ENCODE data around the gene LTBP3.

LTBP3 gene

DNA sequence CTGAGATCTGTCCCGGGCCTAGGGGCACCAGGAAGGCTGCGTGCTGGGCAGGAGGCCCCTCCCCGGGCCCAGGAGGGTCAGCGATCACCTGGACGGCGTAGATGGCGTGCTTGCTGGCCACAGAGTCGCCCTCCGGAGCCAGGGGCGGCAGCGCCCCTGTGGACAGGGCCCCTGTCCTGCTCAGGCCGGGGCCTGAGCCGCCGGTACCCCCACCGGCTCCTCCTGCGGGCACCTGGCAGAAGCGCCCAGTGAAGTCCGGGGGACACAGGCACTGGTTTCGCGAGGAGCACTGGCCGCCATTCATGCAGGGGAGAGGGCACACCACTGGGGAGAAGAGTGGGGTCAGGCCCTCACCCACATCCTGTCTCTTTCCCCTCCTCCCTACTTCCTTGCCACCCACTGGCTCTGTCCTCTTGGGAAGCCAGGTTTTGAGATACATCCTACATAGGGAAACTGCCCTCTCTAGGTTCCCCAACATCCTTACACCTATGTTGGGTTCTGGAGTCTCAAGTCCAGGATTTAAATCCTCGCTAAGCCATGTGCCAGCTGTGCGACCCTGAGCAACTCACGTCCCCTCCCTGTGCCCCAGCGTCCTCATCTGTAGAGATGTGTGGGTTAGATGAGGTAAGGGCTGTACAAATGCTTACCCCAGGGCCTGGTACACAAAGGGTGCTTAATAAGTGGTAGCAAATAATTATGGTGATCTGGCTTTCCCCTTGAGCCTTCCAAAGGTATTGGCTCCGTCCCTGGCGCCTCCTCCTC is 3.9 kb downstream of the LTBP3 start:
- DNase-seq (ENCODE audit: low read depth in 2 of 2) = no peak

- DNase-seq (ENCODE audit: low read depth in 2 of 2) = no peak
Measured at GRCh38 chr11:65553301-65554001, 4.7 kb downstream of the LTBP3 start.

DNA sequence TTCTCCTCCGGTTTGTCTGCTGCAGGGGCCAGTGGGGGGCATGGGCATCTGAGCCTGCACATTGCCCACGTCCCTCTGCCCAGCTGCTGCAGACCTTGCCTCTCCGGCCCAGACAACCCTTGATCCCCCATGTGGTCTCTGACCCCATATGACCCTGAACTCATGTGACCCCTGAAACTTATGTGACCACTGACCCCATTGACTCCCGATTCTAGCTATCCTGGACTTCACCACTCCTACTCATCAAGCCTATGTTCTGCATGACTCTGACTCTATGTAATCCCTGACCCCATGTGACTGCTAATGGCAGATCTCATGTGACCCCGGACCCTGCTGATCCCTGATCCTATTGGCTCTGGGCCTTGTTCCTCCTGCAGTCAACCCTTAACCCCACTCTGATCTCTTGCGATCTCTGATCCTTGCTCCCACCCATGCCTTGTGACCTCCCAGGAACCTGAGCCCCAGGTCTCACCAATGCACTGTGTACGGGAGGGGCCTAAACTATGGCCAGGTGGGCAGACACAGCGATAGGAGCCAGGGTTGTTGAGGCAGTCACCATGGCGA is 5.7 kb downstream of the LTBP3 start:
- DNase-seq (ENCODE audit: low read depth in 2 of 2) = no peak

- no peak for DNase-seq (ENCODE audit: low read depth in 2 of 2)
Measured at GRCh38 chr11:65551572-65552387, 6.4 kb downstream of the LTBP3 start.

GRCh38 chr11:65549096-65549495 is 9.1 kb downstream of the LTBP3 start:
- DNase-seq (ENCODE audit: low read depth in 2 of 2) = no peak

- no peak for DNase-seq (ENCODE audit: low read depth in 2 of 2)
Measured at GRCh38 chr11:65548395-65548794, 9.8 kb downstream of the LTBP3 start.

DNA sequence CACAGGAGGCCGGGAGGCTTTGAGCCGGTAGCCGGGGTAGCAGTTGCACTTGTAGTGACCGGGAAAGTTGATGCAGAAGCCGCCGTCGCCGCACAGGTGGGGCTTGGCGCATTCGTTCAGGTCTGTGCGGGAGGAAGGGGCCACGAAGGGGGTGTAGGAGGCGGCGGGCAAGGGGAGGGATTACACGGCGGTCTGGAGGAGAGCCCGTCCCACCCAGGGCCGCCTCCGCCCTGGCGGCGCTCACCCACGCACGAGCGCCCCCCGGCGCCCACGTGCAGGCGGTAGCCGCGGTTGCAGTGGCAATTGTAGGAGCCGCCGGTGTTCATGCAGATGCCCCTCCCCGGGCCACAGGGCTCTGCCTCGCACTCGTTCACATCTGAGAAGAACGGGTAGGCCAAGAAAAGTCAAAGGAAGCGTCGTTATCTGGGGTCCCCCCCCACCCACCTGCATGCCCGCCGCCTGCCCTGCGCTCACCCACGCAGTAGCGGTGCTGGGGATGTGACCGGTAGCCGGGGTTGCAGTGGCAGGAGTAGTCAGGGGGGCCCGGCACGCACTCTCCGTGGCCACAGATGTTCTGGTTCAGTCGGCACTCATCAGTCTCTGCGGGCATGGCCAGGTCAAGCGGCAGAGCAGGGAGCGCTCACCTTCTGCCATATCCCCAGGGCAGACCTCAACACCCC is 10.6 kb downstream of the LTBP3 start:
- no peak for DNase-seq (ENCODE audit: low read depth in 2 of 2)

GRCh38 chr11:65546217-65546958 is 11.8 kb downstream of the LTBP3 start:
- peak; percentile 98 to 99 for DNase-seq (ENCODE audit: low read depth in 2 of 2)

GRCh38 chr11:65545853-65546216 is 12.3 kb downstream of the LTBP3 start:
- DNase-seq (ENCODE audit: low read depth in 2 of 2) = no peak

DNA sequence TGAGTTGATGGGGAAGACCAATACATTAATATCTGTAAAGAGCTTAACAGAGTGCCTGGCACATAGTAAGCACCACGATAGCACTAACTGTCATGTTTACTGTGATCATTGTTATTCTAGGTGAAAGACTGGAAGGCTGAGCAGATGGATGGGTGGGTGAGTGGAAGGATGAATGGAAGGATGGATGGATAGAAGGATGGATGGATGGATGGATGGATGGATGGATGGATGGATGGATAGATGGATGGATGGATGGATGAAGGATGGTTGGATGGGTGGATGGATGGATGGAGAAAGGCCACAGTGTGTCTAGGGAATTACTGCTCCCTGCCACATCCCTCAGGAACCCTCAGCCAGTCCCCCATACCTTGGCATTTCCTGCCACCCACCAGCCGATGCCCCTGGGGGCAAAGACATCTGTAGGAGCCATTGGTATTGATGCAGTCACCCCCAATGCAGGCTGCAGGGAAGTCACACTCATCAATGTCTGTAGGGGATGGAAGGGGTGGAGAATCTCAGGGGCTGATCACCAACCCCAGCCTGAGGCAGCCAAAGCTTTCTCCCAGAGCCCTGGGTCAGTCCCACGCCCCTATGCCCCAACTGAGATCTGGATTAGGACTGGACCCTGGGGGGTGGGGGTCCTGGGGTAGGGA is 15.3 kb downstream of the LTBP3 start:
- no peak for DNase-seq (ENCODE audit: low read depth in 2 of 2)

DNA sequence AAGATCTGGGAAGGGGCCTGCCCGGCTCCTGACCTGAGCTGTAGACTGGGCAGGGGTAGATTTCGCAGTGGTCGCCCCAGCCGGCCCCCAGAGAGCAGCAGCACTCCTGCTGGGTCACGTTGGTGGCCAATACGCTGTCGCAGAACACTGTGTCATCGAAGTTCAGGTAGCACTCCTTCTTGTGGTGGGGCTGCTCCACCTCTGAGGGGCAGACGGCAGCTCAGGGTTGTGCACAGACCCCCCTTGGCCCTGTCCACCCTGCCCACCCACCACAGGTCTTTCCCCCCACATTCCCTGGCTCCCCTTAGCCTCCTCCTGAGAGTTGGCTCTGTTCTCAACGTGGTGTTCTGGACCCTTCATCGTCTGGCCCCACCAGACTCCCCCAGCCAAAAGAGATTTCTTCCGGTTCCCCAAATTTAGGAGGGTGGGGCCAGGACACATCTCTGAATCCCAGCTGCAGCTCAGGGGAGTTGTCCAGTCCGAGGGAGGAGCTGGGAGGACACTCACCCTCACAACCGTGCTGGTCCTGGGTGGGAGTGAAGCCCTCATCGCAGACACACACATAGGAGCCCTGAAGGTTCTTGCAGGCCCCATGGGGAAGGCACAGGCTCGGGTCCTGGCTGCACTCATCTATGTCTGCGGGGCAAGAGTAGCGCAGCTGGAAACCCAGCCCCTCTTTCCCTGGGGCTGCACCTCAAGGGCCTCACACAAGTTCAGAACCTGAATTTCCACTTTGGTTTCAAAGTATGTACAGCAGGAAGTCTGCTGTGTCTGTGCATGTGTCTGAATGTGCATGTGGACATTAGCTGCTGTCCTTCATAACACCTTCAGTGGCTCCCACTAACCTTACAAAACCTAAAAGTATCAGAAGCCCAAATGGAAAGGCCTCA is 16.8 kb downstream of the LTBP3 start:
- no peak for DNase-seq (ENCODE audit: low read depth in 2 of 2)

- peak; percentile 73 to 74 for DNase-seq (ENCODE audit: low read depth in 2 of 2)
Measured at GRCh38 chr11:65540290-65541092, 17.7 kb downstream of the LTBP3 start.

DNA sequence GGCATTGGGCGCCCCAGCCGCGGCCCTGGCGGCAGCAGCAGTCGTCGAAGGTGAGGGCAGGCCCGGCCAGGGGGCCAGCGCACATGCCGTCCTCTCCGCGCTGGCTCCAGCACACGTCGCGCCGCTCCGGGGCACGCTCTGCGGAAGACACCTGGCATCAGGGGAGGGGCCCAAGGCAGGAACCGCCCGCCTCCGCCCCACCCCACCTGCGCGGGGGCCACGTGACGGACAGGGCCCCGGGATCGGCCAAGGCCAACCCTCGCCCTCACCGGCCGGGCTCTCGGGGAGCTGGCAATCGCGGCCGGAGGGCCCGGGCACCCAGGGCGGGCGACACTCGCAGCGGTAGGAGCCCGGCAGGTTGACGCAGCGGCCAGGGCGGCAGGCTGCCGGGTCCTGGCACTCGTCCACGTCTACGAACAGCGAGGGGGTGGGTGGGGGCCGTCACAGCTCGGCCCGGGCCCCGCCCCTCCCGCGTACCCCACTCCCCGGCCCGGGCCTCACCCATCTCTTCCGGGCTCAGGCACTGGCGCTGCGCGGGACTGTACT is 18.3 kb downstream of the LTBP3 start:
- DNase-seq (ENCODE audit: low read depth in 2 of 2) = peak in 1 of 2 donors; percentile 61

GRCh38 chr11:65538915-65539743 is 19.0 kb downstream of the LTBP3 start:
- DNase-seq (ENCODE audit: low read depth in 2 of 2) = no peak

GRCh38 chr11:65538232-65538914 is 19.8 kb downstream of the LTBP3 start:
- DNase-seq (ENCODE audit: low read depth in 2 of 2) = no peak

GRCh38 chr11:65537620-65538231 is 20.4 kb downstream of the LTBP3 start:
- DNase-seq (ENCODE audit: low read depth in 2 of 2) = no peak

- no peak for DNase-seq (ENCODE audit: low read depth in 2 of 2)
Measured at GRCh38 chr11:65537296-65537597, 20.9 kb downstream of the LTBP3 start.
